ENCODE results near the gene CYP2F1.

- TF ChIP-seq CTCF (IDR thresholded peaks at IDR 0.05; ENCODE audit: low read length), result peak; percentile 77
- TF ChIP-seq EZH2 (optimal IDR thresholded peaks at IDR 0.05; ENCODE audit: low read depth, low read length), result no peak
Observed at GRCh38 chr19:41144403-41144802, 30.2 kb downstream of the CYP2F1 start.

Data from MM.1S (cell line).